Thoracic aorta (tissue), 2 donors: ENCODE measurements around the gene CALCOCO2. TPM values are rescaled to one million over a fixed set of nuclear protein-coding genes. Genes with fewer than 3 reads are reported as not detected.
A peak's percentile ranks its signal among the peaks of the same experiment; 100 is the strongest.
"Not testable (repeated sequence)": the region's sequence is repeated elsewhere in the genome, so short reads cannot be mapped to it uniquely, and the experiment has no call there.

Experiments
- ATAC-seq: fragments of 150-250 bp; one replicate; pipeline ENCODE4 v1.8.0; 2017; ENCODE audit warnings: low read depth; ENCODE audit not compliant: insufficient number of reproducible peaks, low FRiP score
- DNase-seq: peaks from one replicate; pipeline ENCODE4 v3.0.0-alpha.2; 2020; ENCODE audit warnings: low spot score
- H3K27ac ChIP-seq, 2 donors: fragments of 200-600 bp; sonication (generic); 1 replicate in 1 of 2; 2 replicates in 1 of 2; pipeline ENCODE4 v1.5.1; 2016; ENCODE audit warnings: mild to moderate bottlenecking in 2 of 2, moderate library complexity in 2 of 2
- H3K27me3 ChIP-seq: fragments of 200-600 bp; sonication (generic); replicated peaks from 2 replicates; pipeline ENCODE4 v1.6.0; 2016; ENCODE audit warnings: mild to moderate bottlenecking; ENCODE audit not compliant: insufficient read depth
- H3K36me3 ChIP-seq: fragments of 200-600 bp; sonication (generic); one replicate; pipeline ENCODE4 v1.5.1; 2016
- H3K4me1 ChIP-seq, 2 donors: fragments of 200-600 bp; sonication (generic); 1 replicate in 1 of 2; 2 replicates in 1 of 2; pipeline versions ENCODE4 v1.5.1 to v1.6.0; 2016; ENCODE audit warnings: low read depth in 2 of 2, mild to moderate bottlenecking in 1 of 2; ENCODE audit not compliant: control insufficient read depth in 1 of 2
- H3K4me3 ChIP-seq: fragments of 200-600 bp; sonication (generic); 2 replicates; pipeline ENCODE4 v1.5.1; 2016; ENCODE audit warnings: mild to moderate bottlenecking
- H3K9me3 ChIP-seq: fragments of 200-600 bp; sonication (generic); 2 replicates; pipeline ENCODE4 v1.5.1; 2016
- total RNA-seq, 2 donors: library from RNA; depleted of rRNA; stranded (reverse); fragments of >200 nt; gene quantifications; one replicate each; pipeline versions ENCODE4 v1.1.0 to v1.2.3, GENCODE V29; 2016
- TF ChIP-seq, protein P1 (sequence below): fragments of 200-600 bp; sonication (generic); IDR thresholded peaks from one replicate; pipeline ENCODE4 v1.5.1; 2019; ENCODE audit warnings: antibody characterized with exemption

The CALCOCO2 gene
- total RNA-seq, 2 donors from 2014 or later = 122 to 192 TPM

DNA sequence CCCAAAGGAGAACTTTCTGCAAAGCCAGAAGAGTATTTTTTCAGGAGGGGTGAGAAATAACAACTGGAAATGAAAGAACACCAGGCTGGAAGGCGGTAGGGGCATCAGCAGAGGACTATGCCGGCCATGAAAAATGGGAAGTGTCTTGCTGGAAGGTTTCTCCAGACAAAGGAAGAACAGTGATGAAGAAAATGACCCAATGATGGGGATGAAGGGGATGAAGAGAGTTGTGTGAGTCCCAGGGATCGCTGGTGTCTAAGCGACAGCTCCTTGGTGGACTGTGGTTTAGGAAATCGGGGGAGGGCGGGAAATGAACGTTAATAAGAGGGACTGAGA is 14.4 kb upstream of the CALCOCO2 start:
- H3K36me3 ChIP-seq = no peaks in the 10 kb centered on the region
- no peak for ATAC-seq
- DNase-seq = no peak
- TF ChIP-seq, protein P1, sequence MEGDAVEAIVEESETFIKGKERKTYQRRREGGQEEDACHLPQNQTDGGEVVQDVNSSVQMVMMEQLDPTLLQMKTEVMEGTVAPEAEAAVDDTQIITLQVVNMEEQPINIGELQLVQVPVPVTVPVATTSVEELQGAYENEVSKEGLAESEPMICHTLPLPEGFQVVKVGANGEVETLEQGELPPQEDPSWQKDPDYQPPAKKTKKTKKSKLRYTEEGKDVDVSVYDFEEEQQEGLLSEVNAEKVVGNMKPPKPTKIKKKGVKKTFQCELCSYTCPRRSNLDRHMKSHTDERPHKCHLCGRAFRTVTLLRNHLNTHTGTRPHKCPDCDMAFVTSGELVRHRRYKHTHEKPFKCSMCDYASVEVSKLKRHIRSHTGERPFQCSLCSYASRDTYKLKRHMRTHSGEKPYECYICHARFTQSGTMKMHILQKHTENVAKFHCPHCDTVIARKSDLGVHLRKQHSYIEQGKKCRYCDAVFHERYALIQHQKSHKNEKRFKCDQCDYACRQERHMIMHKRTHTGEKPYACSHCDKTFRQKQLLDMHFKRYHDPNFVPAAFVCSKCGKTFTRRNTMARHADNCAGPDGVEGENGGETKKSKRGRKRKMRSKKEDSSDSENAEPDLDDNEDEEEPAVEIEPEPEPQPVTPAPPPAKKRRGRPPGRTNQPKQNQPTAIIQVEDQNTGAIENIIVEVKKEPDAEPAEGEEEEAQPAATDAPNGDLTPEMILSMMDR = no peak
- H3K4me1 ChIP-seq = peaks cover 0 to 17% of the 10 kb centered on the region in 2 donors
- peak overlapping the region; percentile 60 for H3K4me3 ChIP-seq
- H3K27ac ChIP-seq = no peak overlapping the region
- H3K9me3 ChIP-seq = no peaks in the 10 kb centered on the region
- no peaks in the 10 kb centered on the region for H3K27me3 ChIP-seq

GRCh38 chr17:48816774-48817590 is 13.9 kb upstream of the CALCOCO2 start, which contains the start of gene TTLL6:
TSS of gene TTLL6 (minus strand) at chr17:48817229. CDS start at chr17:48817072, 157 bp downstream.
- TF ChIP-seq, protein P1 = no peak
- DNase-seq (peak; percentile 23), ATAC-seq (no peak)
- Histone ChIP-seq H3K9me3 (no peaks in the 10 kb centered on the region), H3K4me3 (peak within 1 kb of the TSS; percentile 60), H3K27me3 (no peaks in the 10 kb centered on the region), H3K27ac (no peak within 1 kb of the TSS), H3K36me3 (no peaks in the 10 kb centered on the region), H3K4me1 (peaks cover 0 to 17% of the 10 kb centered on the region in 2 donors)

DNA sequence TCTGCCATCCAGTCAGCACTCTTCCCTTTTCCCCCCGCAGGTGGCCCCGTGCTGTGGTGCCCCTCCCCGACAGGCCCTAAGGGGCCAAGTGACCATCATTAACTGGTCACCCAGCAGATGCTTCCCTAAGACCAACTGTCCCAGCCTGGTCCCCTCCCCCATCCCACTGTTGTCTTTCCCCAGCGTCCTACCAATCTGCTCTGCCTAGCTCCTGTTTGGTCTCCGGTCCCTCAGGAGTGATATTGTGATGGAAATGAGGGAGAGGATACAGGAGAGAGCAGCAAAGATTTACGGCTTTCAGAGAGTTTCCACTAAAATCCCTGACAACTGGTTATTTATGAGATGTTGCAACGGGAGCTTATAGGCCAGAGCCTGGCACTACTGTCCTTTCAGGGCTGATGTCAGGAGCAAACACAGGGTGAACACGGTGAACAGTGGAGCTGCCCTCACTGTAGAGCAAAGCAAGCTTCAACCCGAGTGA is 12.4 kb upstream of the CALCOCO2 start:
- H3K27me3 ChIP-seq = no peaks in the 10 kb centered on the region
- no peaks in the 10 kb centered on the region for H3K36me3 ChIP-seq
- no peak for ATAC-seq
- DNase-seq = no peak
- H3K4me3 ChIP-seq = no peak overlapping the region
- no peak overlapping the region for H3K27ac ChIP-seq
- H3K9me3 ChIP-seq = no peaks in the 10 kb centered on the region
- H3K4me1 ChIP-seq = peaks cover 0 to 17% of the 10 kb centered on the region in 2 donors
- TF ChIP-seq, protein P1 = no peak

- ATAC-seq (no peak), DNase-seq (no peak)
- Histone ChIP-seq H3K27me3 (no peaks in the 10 kb centered on the region), H3K4me1 (peaks cover 0 to 17% of the 10 kb centered on the region in 2 donors), H3K27ac (no peak overlapping the region), H3K36me3 (no peaks in the 10 kb centered on the region), H3K4me3 (no peak overlapping the region), H3K9me3 (no peaks in the 10 kb centered on the region)
- TF ChIP-seq, protein P1 = no peak
These were observed 11.4 kb upstream of the CALCOCO2 start for GRCh38 chr17:48819466-48819865.

DNA sequence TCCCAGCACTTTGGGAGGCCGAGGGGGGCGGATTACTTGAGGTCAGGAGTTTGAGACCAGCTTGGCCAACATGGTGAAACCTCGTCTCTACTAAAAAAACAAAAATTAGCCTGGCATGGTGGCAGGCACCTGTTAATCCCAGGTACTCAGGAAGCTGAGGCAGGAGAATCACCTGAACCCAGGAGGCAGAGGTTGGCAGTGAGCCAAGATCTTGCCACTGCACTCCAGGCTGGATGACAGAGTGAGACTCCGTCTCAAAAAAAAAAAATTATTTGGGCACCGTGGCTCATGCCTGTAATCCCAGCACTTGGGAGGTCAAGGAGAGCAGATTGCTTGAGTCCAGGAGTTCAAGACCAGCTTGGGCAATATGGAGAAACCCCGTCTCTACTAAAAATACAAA is 9.9 kb upstream of the CALCOCO2 start:
- H3K4me3 ChIP-seq, H3K9me3 ChIP-seq, H3K27me3 ChIP-seq, DNase-seq, H3K27ac ChIP-seq, ATAC-seq, H3K36me3 ChIP-seq: not testable (repeated sequence)
- peaks cover 0 to 17% of the 10 kb centered on the region in 2 donors for H3K4me1 ChIP-seq
